IMR-90 (cell line): ENCODE results near the gene MRTFB. TPM values are rescaled to one million over a fixed set of nuclear protein-coding genes. Genes with fewer than 3 reads are reported as not detected.

ENCODE experiments used
- ATAC-seq: fragments of 200-7000 bp; cut with Tn5 transposase; 2 replicates; pipeline ENCODE4 v1.9.1; 2020; ENCODE audit warnings: low read depth, mild to moderate bottlenecking, moderate library complexity
- BruUV-seq: library from RNA; stranded (reverse); fragments of 400-500 nt; replicated peaks from 2 replicates; lab custom pipeline; 2021; lab: Mats Ljungman, UMichigan
- CTCF ChIA-PET: fragments of 300-600 bp; formaldehyde crosslinking; extraction: SDS; loops from one replicate; lab custom pipeline; 2021; ENCODE audit warnings: antibody characterized with exemption; lab: Yijun Ruan, JAX
- POLR2A ChIA-PET: fragments of 300-600 bp; sonication (Branson Sonifier 250); formaldehyde crosslinking; loops from one replicate; lab custom pipeline; 2022; ENCODE audit warnings: antibody characterized with exemption; ENCODE audit not compliant: unreplicated experiment; lab: Charles Lee
- DNase-seq: peaks from one replicate; pipeline ENCODE4 v3.0.0; 2013
- H2AFZ ChIP-seq: replicated peaks from 2 replicates; pipeline ENCODE3; 2013; ENCODE audit warnings: low read length, mild to moderate bottlenecking; ENCODE audit not compliant: poor library complexity
- H2AK5ac ChIP-seq: 2 replicates; pipeline ENCODE4 v1.6.1; 2013; ENCODE audit warnings: low read depth, low read length, inconsistent platforms
- H2AK9ac ChIP-seq: replicated peaks from 2 replicates; pipeline ENCODE3; 2013; ENCODE audit warnings: mild to moderate bottlenecking, low read depth, low read length, moderate library complexity; ENCODE audit not compliant: poor library complexity
- H2BK120ac ChIP-seq: 2 replicates; pipeline ENCODE4 v1.6.1; 2013; ENCODE audit warnings: low read depth, low read length, inconsistent platforms
- H2BK15ac ChIP-seq: 3 replicates; pipeline ENCODE4 v1.6.1; 2013; ENCODE audit warnings: low read depth, low read length, inconsistent platforms
- H2BK20ac ChIP-seq: 2 replicates; pipeline ENCODE4 v1.6.1; 2013; ENCODE audit warnings: low read depth, mild to moderate bottlenecking, inconsistent platforms, low read length, moderate library complexity
- H2BK5ac ChIP-seq: 2 replicates; pipeline ENCODE4 v1.6.1; 2013; ENCODE audit warnings: mild to moderate bottlenecking, low read depth, low read length, inconsistent platforms; ENCODE audit not compliant: poor library complexity, severe bottlenecking
- H3K14ac ChIP-seq: replicated peaks from 2 replicates; pipeline ENCODE4 v1.6.1; 2013; ENCODE audit warnings: low read depth, low read length, inconsistent platforms
- H3K18ac ChIP-seq: 2 replicates; pipeline ENCODE4 v1.6.1; 2013; ENCODE audit warnings: low read depth, low read length, control low read depth
- H3K23ac ChIP-seq: 2 replicates; pipeline ENCODE4 v1.6.1; 2013; ENCODE audit warnings: low read depth, low read length, inconsistent platforms
- H3K27ac ChIP-seq: 2 replicates; pipeline ENCODE4 v1.5.1; 2013; ENCODE audit warnings: mild to moderate bottlenecking, control low read depth, low read length; ENCODE audit not compliant: insufficient read depth
- H3K27me3 ChIP-seq: 2 replicates; pipeline ENCODE4 v1.6.1; 2013; ENCODE audit warnings: low read length; ENCODE audit not compliant: control insufficient read depth, insufficient read depth
- H3K36me3 ChIP-seq: 2 replicates; pipeline ENCODE4 v1.6.1; 2013; ENCODE audit warnings: low read length, mixed read lengths; ENCODE audit not compliant: control insufficient read depth, insufficient read depth
- H3K4ac ChIP-seq: 2 replicates; pipeline ENCODE4 v1.6.1; 2013; ENCODE audit warnings: low read depth, low read length, inconsistent platforms
- H3K4me1 ChIP-seq: 2 replicates; pipeline ENCODE4 v1.6.1; 2013; ENCODE audit warnings: low read length, mixed read lengths; ENCODE audit not compliant: control insufficient read depth, insufficient read depth
- H3K4me2 ChIP-seq: 2 replicates; pipeline ENCODE4 v1.6.1; 2013; ENCODE audit warnings: low read depth, mild to moderate bottlenecking, control low read depth, low read length, moderate library complexity
- H3K4me3 ChIP-seq: 2 replicates; pipeline ENCODE4 v1.5.1; 2013; ENCODE audit warnings: low read depth, mild to moderate bottlenecking, control low read depth, low read length, moderate library complexity; ENCODE audit not compliant: insufficient read depth
- H3K56ac ChIP-seq: 2 replicates; pipeline ENCODE4 v1.6.1; 2013; ENCODE audit warnings: low read length, inconsistent platforms; ENCODE audit not compliant: insufficient read depth; ENCODE audit errors: extremely low read depth
- H3K79me1 ChIP-seq, 2 experiments: 2 replicates each; pipeline ENCODE4 v1.6.1; 2013; ENCODE audit warnings: low read length in 2 of 2, inconsistent platforms in 1 of 2, low read depth in 1 of 2
- H3K9ac ChIP-seq: 2 replicates; pipeline ENCODE4 v1.6.1; 2013; ENCODE audit warnings: low read depth, low read length, control low read depth
- H3K9me1 ChIP-seq: 2 replicates; pipeline ENCODE4 v1.6.1; 2013; ENCODE audit warnings: low read length, inconsistent platforms; ENCODE audit not compliant: insufficient read depth
- H3K9me3 ChIP-seq: 2 replicates; pipeline ENCODE4 v1.6.1; 2013; ENCODE audit warnings: low read length; ENCODE audit not compliant: control insufficient read depth, insufficient read depth
- H4K20me1 ChIP-seq: 2 replicates; pipeline ENCODE4 v1.6.1; 2013; ENCODE audit warnings: low read length, inconsistent platforms; ENCODE audit not compliant: insufficient read depth
- H4K5ac ChIP-seq: 2 replicates; pipeline ENCODE4 v1.6.1; 2013; ENCODE audit warnings: mild to moderate bottlenecking, low read depth, low read length, control low read depth
- H4K8ac ChIP-seq, 2 experiments: 2 replicates each; pipeline ENCODE4 v1.6.1; 2013; ENCODE audit warnings: low read depth in 2 of 2, low read length in 2 of 2, control low read depth in 1 of 2, inconsistent platforms in 1 of 2
- H4K91ac ChIP-seq: 2 replicates; pipeline ENCODE4 v1.6.1; 2013; ENCODE audit warnings: low read depth, low read length, inconsistent platforms; ENCODE audit not compliant: insufficient read depth
- CEBPB ChIP-seq: IDR thresholded peaks from 2 replicates; pipeline ENCODE4 v1.6.1; 2012; ENCODE audit warnings: low read depth, low read length, improper control_type of control experiment
- FOS ChIP-seq: fragments of 150-350 bp; IDR thresholded peaks from 2 replicates; pipeline ENCODE4 v1.6.1; 2016; ENCODE audit warnings: low read depth, low read length
- RCOR1 ChIP-seq: IDR thresholded peaks from 2 replicates; pipeline ENCODE4 v1.6.1; 2012; ENCODE audit warnings: mild to moderate bottlenecking, low read length, improper control_type of control experiment; ENCODE audit not compliant: insufficient replicate concordance
- WGBS, 2 experiments: methylation state at CpG; one replicate each; pipeline versions ENCODE4 v1.1.5 to v1.1.7; 2013; ENCODE audit warnings: missing lambda C conversion rate in 2 of 2; ENCODE audit not compliant: insufficient read length in 1 of 2; ENCODE audit errors: extremely low coverage in 2 of 2; 5-methylcytosine and 5-hydroxymethylcytosine counted together
- dilution Hi-C: fragments of 300-500 bp; cut with HindIII; formaldehyde crosslinking; loops from one replicate; pipeline ENCODE4 v1.14.3; 2018; ENCODE audit warnings: low sequenced_read_pairs; ENCODE audit not compliant: unreplicated experiment
- in situ Hi-C: fragments of 300-500 bp; cut with MboI; formaldehyde crosslinking; loops from 3 replicates; pipeline ENCODE4 v1.14.3; 2019; ENCODE audit warnings: low sequenced_read_pairs, inconsistent platforms, mixed read lengths
- intact Hi-C: fragments of 100-400 bp; cut with micrococcal nuclease; formaldehyde crosslinking; loops from 2 replicates; pipeline ENCODE4 v1.10.0; 2022
- polyA plus RNA-seq, 3 experiments: library from polyadenylated mRNA; depleted of rRNA; stranded (reverse); fragments of >200 nt; gene quantifications; 2 replicates each; pipeline ENCODE4 v1.2.3, GENCODE V29; 2012; ENCODE audit warnings: low replicate concordance in 1 of 3
- total RNA-seq: library from RNA; depleted of rRNA; stranded (reverse); fragments of >200 nt; gene quantifications from 2 replicates; pipeline ENCODE4 v1.2.3, GENCODE V29; 2012

MRTFB gene
- total and polyA plus RNA-seq, 2 of the 4 experiments (the other 2 are of a cell fraction): 4.4 to 5.4 TPM

DNA sequence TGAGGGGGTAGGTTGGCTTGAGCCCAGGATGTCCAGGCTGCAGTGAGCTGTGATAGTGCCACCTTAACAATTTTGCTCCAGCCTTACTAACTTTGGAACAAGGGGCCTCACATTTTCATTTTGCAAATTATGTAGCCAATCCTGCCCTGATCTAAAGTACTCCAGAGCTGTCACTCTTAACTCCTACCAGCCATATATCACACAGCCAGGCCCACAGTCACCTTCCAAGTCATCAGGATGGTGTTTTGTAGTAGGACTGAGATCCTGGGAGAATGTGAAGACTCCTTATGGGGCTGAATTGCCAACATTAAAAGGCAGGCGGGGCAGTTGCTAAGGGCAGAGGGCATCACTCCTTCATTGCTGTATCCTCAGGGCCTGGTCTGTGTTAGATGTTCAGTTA, 243.0 kb downstream of the MRTFB start:
- H3K79me1 ChIP-seq: peaks cover 6 to 83% of the 10 kb centered on the region in 2 experiments
- no peak overlapping the region for H3K4me3 ChIP-seq
- intact Hi-C loops: no loop called here
- H3K4me1 ChIP-seq: peaks cover 20% of the 10 kb centered on the region
- no peaks in the 10 kb centered on the region for H3K27me3 ChIP-seq
- no peak overlapping the region for H4K5ac ChIP-seq
- no peak overlapping the region for H3K23ac ChIP-seq
- POLR2A ChIA-PET: no interaction called here
- no peak overlapping the region for H2AFZ ChIP-seq
- DNase-seq (no peak), ATAC-seq (no peak)
- no peak overlapping the region for H3K56ac ChIP-seq
- H4K8ac ChIP-seq: no peak overlapping the region
- H2BK5ac ChIP-seq: no peak overlapping the region
- H3K9me1 ChIP-seq: peaks cover 8% of the 10 kb centered on the region; the same call in 1 of the 2 replicates
- no CpG with 5 or more reads among the region's 1 CpG for WGBS, 2 experiments
- in situ Hi-C loops: no loop called here
- H2BK20ac ChIP-seq: no peak overlapping the region
- CTCF ChIA-PET: no interaction called here
- no peak overlapping the region for H3K4ac ChIP-seq
- no peak overlapping the region for H3K14ac ChIP-seq
- TF ChIP-seq RCOR1 (no peak), FOS (no peak), CEBPB (no peak)
- H3K18ac ChIP-seq: no peak overlapping the region
- no peaks in the 10 kb centered on the region for H3K36me3 ChIP-seq
- H2BK15ac ChIP-seq: no peak overlapping the region
- H4K20me1 ChIP-seq: peaks cover 47% of the 10 kb centered on the region
- no peaks in the 10 kb centered on the region for H3K9me3 ChIP-seq
- dilution Hi-C loops: no loop called here
- H4K91ac ChIP-seq: no peak overlapping the region
- no peak overlapping the region for H3K4me2 ChIP-seq
- no peak overlapping the region for H2BK120ac ChIP-seq
- no peak overlapping the region for H2AK9ac ChIP-seq
- no peak overlapping the region for H2AK5ac ChIP-seq
- no TSS peak for BruUV-seq
- H3K9ac ChIP-seq: no peak overlapping the region
- H3K27ac ChIP-seq: no peak overlapping the region
